SIG-M5 treated with dmso at 0.1 percent for 504 hours (cell line): ENCODE results near the gene RPS21.
"Not testable (repeated sequence)": the region's sequence is repeated elsewhere in the genome, so short reads cannot be mapped to it uniquely, and the experiment has no call there.

Experiments
- DNase-seq: peaks from one replicate; lab custom pipeline; 2025; ENCODE audit not compliant: unreplicated experiment; lab: John Stamatoyannopoulos, UW

RPS21 gene

DNA sequence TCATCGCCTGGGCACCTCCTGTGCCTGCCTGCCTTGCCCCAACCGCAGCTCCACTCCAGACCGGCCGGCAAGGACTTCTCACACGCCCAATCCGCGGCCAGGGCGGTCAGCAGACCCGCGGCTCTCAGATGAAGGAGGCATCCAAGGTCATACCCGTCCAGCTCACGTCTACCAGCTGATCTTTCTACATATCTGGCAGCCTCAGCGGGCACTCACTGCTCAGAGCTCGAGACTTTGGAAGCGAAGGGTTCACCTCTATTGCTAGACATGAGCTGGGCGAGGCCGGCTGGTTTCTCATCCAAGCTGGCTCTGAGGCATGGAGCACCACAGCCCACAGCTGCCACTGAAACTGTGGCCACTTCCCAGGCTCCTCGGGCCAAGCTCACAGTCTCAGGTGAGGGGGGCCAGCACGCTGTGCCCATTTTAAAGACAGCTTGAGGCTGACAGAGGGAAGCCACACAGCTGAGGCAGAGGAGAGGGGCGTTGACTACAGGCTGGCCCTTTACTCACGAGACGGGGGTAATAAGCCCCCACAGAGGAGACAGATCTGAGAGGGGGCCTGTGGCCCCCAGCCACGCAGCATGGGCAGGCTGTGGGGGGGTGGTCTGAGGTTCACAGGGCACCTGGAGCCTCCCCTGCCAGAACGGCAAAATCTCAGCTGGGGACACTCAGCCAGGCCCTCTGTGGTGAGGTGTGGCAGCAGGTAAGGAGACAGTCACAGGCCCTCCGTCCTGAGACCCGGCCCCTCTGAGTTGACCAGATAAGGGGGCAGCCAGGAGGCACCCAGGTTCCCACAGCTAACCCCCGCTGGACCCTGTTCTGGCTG lies 21.8 kb upstream of the RPS21 start:
- no peak for DNase-seq

DNA sequence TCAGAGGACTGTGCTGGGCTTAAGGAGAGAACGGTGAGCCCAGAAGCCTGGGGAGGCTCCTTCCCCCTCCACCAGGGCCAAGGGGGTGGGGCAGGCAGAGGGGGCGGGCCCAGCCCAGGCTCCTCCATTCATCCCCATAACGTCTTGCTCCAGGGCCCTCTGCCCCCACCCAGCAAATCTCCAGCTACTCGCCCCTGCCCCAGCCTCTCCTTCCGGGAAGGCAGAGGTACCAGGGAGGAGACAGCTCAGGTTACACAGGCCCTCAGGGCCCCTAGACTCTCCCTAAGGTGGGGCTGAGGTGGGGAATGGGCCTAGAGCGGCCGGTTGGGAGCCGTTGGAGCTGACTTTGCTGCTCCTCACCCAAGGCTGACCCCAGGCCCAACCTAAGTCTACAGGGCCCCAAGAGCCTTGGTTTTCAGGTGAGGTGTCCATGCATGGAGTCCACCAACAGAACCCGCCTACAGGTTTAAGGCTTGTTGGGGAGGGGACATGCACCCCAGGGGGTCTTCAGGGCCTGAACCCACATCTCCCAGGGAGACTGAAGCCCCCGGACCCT lies 21.0 kb upstream of the RPS21 start:
- peak; percentile 62 for DNase-seq

DNA sequence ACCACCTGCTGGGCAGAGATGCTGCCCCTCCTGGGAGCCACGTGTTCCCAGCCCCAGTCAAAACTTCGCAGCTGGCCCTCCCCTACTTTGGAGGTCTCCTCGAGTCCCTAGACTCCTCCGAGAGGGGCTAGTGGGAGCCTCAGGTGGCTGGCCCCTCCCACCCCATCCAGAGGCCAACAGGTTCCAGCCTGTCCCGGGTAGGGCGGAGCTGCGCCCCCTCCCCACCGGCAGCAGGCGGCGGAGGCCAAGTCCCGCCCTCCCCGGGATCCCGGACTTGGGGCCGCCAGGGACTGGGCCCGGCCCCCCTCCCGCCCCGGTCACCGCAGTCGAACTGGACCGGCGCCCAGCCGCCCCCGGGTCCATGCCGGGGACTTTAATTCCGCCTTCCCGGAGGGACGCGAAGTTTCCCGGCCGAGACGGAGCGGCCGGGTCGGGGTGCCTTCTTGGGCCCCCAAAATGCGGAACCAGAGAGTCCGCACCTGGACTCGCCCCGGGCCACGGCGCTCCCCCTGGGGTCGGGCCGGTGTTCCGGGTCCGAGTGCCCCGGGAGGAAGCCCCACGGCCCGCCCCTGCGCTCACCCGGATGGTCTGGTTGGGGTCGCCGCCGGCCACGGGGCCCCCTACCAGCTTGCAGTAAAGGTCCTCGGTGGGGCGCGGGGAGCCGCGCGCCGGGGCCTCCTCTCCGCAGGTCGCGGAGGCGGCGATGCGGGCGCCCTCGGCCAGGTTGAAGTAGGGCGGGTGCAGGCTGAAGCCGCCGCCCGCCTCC lies 20.4 kb upstream of the RPS21 start:
- no peak for DNase-seq

DNA sequence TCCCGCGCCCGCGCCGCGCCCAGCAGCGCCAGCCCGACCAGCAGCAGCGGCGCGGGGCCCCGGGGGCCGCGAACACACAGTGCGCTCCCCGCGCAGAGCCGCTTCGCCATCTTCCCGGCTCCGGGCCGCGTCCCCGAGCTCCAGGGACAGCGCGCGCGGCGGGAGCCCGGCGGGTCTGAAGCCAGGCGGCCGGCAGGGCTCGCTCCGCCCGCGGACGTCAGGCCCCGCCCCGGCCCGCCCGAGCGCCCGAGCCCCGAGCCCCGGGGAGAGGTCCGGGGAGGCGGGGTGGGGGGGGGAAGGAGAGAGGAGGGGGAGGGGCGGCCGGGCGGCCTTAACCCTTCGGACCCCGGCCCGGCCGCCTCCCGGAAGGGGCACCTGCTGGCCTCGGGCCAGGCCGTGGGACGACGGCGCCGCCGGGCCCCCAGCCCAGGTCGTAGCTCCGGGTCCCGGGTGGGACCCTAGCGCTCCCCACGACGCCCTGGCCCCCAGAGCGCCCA lies 19.7 kb upstream of the RPS21 start, which contains the start of gene LAMA5:
Gene LAMA5 (minus strand): TSS at position 177 of the 497 bp plus-strand sequence. CDS start 67 bp downstream, at position 110.
- peak; percentile 39 for DNase-seq

DNA sequence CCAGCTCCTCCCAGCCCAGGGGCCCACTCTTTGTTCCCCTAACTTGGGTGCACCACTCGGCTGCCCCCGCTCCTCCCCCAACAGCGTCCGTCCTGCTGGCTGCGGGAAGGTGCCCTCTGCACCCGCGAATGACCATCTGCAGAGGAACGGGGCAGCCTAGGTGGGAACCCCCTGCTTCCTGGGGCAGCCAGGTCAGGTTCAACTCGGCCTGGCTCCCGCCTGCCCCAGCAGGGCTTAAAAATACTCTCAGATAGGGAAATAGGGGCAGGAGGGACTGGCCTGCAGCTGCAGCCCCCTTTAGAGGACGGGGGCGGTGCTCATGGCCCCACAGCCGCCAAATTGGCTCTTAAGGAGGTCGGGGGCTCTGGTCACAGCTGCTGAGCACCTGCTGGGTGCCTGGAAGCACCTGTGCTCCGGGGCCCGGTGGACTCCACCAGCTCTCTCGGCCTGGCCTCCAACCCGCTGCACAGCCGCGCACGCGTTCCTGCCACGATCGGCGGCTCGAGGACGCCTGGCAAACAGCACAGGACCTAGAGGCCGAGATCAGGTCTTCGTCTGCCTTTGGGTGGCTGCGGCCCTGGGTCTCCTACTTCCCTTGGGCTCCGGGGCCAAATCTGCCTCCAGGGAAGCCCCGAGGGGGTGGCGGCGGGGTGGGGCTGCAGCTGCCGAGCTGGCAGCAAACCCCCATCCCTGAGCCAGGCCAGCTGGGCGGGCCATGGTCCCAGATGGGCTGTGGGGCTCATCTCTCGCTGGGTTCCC lies 19.1 kb upstream of the RPS21 start:
- no peak for DNase-seq

DNA sequence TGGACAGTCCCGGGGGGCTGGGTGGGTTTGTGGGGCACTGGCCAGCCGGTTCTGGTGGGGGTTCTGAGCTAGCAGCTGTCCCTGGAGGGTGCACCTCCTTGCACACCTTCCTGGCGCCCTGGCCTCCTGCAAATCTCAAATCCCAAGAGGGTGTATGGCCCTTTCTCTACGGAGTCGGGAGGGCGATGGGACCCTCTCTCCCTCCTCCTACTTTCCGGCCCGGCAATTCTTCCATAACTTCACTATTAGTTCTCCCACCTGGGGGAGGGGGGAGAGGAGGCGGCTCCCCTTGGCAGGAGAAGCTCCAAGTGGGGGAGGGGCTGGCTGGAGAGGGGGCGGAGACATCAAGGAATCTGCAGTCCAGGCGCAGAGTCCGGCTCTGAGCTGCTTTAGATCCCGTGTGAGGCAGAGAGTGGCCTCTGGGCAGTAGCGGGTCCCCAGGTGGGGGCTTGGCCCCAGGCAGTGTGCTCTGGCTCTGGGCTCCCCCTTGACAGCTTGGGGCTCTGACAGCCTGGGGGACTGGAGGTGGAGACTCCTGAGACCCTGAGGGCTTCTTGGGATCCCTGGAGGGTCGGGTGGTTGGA lies 18.4 kb upstream of the RPS21 start:
- DNase-seq, result no peak

DNA sequence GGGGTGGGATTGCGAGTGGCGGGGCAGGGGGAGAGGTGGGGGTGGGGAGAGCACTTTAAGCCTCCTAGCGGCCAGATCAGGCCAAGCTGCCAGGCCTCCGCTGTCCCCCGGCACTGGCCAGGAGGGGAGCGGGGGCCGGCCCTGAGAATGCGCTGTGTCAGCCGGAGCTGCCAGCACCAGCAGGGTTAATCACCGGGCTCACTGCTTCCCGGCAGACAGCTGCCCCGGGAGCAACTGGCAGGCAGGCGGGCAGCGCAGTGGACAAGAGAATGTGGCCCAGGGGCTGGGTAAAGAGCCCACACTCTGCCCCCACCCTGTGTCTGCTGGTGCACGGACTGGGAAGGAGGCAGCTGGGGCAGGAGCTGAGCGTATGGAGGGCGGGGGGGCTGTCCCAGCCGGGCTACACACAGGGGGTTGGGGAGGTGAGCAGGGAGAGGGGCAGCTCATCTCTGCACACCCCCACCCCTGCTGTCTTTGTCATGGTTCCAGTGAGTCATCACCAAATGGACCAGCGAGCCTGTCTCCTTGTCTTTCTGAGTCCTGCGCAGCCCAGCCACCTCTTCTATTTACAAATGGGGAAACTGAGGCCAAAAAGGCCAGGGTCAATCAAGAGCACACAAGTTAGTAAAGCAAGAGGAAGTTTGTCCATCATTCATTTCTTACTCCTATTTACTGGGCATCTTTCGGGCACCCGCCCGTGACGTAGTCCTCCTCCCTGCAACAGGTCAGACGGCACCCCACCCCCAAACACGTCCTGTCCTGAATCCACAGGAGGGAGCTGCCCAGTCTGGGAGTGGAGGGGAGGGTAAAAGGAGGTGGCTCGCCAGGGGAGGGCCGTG lies 17.7 kb upstream of the RPS21 start:
- DNase-seq, result no peak

DNA sequence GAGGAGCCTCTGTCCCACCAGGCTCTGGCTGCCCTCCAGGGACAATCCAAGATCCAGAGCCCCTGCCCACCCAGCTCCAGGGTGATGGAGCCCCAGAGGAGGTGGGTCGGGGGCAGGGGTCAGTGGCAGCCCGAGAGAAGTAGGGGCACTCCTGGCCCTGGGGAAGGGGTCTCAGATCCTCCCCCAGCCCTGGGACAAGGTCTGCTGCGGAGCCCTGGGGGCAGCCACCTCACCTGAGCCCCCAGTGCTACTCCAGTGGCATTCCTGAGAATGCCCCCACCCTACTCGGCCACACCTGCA lies 17.1 kb upstream of the RPS21 start:
- DNase-seq, result no peak

DNA sequence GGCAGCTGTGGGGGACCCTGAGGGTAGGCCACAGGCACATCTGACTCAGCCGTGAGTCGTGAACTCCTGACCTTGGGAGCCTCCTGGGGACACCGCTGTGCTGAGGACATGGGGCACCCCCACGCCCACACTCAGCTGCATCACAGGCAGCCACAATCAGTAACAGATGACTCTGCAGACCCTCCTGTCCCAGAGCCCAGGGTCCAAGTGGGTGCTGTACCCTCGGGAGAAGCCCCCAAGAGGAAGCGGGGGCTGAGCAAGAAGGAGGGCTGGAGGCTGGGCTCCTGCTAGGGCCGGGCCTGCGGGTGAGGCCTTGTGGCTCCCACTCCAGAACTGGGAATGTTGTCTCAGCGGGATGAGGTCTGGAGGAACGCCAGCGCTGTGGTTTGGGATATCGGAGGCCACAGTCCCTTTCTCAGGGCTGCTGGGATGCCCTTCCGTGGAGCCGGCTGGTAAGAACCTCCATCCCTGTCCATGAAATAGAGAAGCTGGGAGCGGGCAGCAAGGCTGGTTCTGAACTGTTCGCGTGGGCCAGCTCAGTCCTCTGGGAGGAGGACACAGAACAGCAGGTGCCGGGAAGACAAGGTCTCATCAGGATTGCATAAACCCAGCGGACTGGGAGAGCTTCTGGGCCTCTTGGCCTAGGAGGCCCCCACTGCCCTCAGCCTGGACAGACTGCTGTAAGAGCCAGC lies 16.6 kb upstream of the RPS21 start:
- no peak for DNase-seq

DNA sequence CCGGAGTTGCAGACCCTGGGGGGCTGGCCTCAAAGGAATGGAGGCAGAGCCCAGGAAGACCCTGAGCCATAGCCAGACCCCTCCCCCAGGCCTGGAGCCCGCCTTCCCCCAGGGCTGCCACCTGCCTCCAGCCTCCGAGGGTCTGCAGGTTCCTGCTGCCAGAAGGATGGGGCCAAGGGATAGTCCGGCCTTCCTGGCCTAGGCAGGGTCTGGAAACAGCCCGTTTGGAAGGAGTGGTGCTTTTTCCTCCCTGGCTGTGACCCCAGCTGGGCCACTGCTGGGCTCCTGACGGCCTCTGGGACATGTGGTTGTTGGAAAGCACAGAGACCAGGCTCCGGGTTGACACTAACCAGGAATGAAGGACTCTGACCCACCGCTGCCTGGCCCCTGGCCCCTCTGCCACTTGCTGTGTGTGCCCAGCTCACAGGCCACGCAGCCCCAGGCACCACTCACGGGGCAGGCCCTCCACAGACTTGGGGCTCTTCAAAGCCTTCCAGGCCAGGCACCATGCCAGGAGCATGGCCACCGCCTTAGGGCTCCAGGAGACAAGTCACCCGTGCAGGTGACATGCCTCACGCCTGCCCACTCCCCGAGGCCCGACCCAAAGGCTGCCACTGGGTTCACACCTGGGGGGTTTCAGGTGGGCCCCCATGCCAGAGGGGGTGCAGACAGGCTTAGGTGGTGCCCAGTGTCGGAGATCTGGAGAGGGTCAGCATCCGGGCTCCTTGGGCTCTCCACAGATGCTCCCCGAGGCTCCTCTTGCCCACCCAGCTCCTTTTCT lies 15.9 kb upstream of the RPS21 start:
- DNase-seq, result no peak

DNA sequence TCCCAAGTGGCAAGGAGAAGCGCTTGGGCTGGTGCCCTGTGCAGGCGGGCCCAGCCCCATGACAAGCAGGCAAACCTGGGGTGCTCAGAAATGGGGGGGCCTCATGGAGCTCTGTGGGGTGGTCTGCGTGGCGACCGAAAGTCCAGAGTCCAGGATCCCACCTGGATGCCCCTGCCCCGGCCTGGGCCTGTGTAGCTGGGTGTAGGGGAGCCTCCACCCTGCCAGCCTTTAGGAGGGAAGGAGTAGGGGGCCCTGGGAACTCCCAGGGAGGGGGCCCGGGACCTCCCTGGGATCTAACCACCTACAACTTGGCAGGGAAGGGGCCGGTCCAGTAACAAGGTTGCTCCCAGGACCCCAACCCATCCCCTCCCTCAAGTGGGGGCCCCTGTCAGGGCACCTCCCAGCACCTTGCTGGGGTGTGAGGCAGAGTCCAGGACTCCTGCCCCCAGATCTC lies 15.3 kb upstream of the RPS21 start:
- no peak for DNase-seq

DNA sequence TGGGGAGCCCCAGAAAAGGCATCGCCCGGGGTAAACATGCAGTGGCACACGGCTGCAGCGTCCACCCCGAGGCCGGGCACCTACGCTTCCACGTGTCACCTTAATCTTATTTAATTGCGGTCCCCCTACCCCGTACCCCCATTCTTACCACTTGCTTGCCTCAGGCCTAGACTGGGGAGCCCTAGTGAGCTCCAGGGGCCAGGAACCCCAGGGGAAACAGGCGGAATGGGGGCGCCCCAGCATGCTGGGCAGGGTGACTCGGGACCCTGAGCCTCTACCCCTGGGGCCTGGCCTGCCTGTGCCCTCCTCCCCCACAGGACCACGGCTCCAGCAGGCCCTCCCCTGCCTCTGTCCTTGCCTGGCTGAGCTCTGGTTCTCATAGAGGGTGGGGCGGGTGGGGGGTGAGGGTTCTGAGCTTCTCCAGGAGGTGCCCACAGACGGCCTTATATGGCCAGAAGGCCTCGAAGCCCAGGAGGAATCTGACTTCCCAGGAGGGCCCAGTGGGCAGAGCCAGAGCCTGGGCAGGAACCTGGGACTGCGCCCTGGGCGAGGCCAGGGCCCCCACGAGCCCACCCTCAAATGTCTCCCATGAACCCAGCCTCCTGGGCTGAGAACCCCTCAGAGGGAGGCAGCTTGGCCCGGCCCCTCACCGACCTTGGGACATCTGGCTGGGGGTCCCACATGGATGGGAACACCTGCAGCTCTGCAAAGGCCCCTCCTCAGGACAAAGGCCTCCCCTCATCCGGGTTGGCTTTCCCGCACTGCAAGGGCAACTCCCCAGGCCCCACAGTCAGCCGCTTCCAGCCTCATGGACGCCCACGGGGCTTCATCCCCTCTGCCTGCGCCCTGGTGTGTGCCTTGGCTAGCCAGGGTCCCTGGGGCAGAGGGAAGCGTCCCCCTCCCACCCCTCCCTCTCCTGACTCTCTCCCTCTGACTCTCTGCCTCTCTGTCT lies 14.6 kb upstream of the RPS21 start:
- DNase-seq, result no peak

DNA sequence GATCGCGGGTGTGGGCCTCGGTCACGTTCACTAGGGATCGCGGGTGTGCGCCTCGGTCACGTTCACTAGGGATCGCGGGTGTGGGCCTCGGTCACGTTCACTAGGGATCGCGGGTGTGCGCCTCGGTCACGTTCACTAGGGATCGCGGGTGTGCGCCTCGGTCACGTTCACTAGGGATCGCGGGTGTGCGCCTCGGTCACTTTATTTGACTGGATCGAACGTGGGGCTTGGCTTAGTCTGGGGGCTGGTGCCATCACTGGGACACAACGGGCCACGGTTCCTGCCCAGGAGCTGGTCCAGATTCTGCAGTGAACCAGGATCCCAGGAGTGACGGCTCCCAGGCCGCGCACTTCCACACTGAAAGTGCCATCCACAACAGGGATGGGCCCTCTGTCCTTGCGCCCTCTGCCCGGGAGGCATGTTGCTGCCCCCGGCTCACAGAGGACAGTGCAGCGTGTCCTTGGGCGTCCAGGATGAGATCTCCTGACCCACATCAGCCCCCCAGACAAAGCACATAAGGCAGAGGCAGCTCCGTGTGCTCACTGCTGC lies 13.2 kb upstream of the RPS21 start:
- not testable (repeated sequence) for DNase-seq

DNA sequence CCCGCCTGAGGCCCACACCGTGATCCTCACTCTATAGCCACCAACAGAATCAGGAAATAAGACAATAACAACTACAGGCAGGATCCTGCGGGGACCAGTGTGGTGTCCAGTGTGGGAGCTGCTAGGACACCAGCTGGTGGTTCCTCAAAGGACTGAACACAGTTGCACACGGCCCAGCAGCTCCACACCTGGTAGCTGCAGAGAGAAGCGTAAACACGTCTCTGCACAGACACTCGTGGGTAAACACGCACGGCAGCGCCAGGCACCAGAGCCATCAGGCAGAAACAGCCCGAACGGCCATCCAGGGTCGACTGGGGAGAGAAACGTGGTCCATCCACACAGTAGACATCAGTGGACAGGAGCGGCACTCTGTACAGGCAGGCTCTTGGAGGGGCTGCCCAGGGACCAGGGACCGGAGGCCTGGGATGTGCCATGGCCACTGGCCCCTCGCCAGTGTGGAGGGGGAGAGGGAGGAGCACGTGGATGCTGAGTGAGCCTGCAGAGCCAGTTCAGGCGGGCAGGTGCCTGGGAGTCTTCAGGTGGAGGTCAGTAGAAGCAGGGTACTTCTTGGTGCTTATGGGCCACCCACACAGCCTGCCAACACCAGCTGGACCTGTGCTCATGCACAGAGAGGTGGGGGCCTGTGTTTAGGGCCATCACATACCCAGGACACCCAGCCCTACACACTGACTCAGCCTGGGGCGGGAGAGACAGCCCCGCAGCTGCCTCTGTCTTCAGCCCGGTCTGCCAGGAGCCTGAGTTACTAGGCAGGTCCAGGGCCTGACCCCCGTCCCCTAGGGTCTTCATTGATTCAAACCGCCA lies 12.4 kb upstream of the RPS21 start:
- no peak for DNase-seq

DNA sequence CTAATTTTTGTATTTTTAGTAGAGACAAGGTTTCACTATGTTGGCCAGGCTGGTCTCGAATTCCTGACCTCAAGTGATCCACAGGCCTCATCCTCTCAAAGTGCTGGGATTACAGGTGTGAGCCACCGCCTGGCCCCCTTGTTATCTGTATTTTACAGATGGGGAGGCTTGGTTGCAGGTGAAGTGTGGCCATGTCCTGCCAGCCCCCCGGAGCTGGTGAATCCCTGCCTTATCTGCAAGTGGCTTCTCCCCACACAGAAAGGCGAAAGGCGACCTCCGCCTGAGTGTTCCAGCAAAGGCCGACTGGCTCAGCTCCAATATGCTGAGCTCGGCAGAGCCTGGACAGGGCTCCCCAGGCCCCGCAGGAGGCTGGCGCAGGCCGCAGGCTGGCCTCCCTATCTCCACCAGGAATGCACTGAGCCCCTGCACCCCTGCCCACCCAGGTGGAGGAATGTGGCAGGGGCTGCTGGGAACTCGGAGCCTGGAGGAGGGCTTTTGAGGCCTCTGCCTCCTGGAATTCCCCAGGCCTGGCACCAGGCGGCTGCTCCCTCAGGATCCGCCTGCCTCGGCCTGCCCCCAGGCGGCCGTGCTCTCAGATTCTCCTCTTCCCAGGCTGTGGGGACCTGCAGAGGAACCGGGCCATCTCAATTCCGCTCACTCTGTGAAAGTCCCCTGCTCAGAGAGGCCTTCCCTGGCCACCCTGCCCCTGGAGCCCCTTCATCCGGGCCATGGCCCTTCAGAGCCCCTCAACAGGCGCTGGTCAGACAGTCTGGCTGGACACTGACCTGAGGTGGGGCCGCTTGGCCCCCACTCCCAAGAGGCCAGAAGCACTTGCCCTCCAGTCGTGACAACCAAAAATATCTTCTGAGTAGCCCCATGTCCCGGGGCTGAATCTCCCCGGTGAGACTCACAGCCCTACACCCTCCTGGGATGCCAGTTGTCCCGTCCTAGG lies 10.5 kb upstream of the RPS21 start:
- DNase-seq, result no peak
